ENCODE measurements around the gene GALNTL6.
"Not testable (repeated sequence)": the region's sequence is repeated elsewhere in the genome, so short reads cannot be mapped to it uniquely, and the experiment has no call there.

GALNTL6 gene

GRCh38 chr4:172963498-172964294, 1150.5 kb downstream of the GALNTL6 start:
- DNase-seq: no peak

GRCh38 chr4:172970189-172970588, 1157.0 kb downstream of the GALNTL6 start:
- DNase-seq: not testable (repeated sequence)

- DNase-seq: no peak
These were observed 1161.4 kb downstream of the GALNTL6 start for GRCh38 chr4:172974586-172974985.

- DNase-seq: no peak
These were observed 1162.5 kb downstream of the GALNTL6 start for GRCh38 chr4:172975651-172976229.

GRCh38 chr4:172977491-172978041, 1164.4 kb downstream of the GALNTL6 start:
- not testable (repeated sequence) for DNase-seq

- DNase-seq: no peak
These were observed 1165.6 kb downstream of the GALNTL6 start for GRCh38 chr4:172978848-172979247.

GRCh38 chr4:172979332-172979731, 1166.1 kb downstream of the GALNTL6 start:
- DNase-seq: no peak

GRCh38 chr4:172980219-172980618, 1167.0 kb downstream of the GALNTL6 start:
- no peak for DNase-seq

- peak; percentile 74 for DNase-seq
These were observed 1169.0 kb downstream of the GALNTL6 start for GRCh38 chr4:172982151-172982590.

- no peak for DNase-seq
These were observed 1169.8 kb downstream of the GALNTL6 start for GRCh38 chr4:172983014-172983413.

GRCh38 chr4:172983631-172984030, 1170.4 kb downstream of the GALNTL6 start:
- no peak for DNase-seq

- no peak for DNase-seq
These were observed 1172.3 kb downstream of the GALNTL6 start for GRCh38 chr4:172985552-172985951.

- no peak for DNase-seq
These were observed 1172.9 kb downstream of the GALNTL6 start for GRCh38 chr4:172986114-172986513.

GRCh38 chr4:172989984-172990820, 1177.0 kb downstream of the GALNTL6 start:
- DNase-seq: no peak

GRCh38 chr4:172992648-172993378, 1179.6 kb downstream of the GALNTL6 start:
- no peak for DNase-seq

GRCh38 chr4:172995161-172995560, 1182.0 kb downstream of the GALNTL6 start:
- DNase-seq: no peak

- DNase-seq: no peak
These were observed 1182.5 kb downstream of the GALNTL6 start for GRCh38 chr4:172995704-172996103.

- DNase-seq: peak; percentile 72
These were observed 1183.5 kb downstream of the GALNTL6 start for GRCh38 chr4:172996571-172997216.

- DNase-seq: no peak
These were observed 1184.0 kb downstream of the GALNTL6 start for GRCh38 chr4:172997217-172997609.

- DNase-seq: no peak
These were observed 1184.7 kb downstream of the GALNTL6 start for GRCh38 chr4:172997856-172998255.

- DNase-seq: peak; percentile 68
These were observed 1185.6 kb downstream of the GALNTL6 start for GRCh38 chr4:172998527-172999469.

Measured in HCEC 1CT (cell line).